Urothelium cell line (cell line): ENCODE results near the gene KIF17.

Experiments used
- DNase-seq: peaks from one replicate; pipeline ENCODE4 v3.0.0; 2011; ENCODE audit warnings: low spot score, mixed read lengths
- FAIRE-seq: peaks from 2 replicates; lab custom pipeline; 2011; peaks lifted over from hg19 to GRCh38; lab: Jason Lieb, UNC

KIF17 gene

DNA sequence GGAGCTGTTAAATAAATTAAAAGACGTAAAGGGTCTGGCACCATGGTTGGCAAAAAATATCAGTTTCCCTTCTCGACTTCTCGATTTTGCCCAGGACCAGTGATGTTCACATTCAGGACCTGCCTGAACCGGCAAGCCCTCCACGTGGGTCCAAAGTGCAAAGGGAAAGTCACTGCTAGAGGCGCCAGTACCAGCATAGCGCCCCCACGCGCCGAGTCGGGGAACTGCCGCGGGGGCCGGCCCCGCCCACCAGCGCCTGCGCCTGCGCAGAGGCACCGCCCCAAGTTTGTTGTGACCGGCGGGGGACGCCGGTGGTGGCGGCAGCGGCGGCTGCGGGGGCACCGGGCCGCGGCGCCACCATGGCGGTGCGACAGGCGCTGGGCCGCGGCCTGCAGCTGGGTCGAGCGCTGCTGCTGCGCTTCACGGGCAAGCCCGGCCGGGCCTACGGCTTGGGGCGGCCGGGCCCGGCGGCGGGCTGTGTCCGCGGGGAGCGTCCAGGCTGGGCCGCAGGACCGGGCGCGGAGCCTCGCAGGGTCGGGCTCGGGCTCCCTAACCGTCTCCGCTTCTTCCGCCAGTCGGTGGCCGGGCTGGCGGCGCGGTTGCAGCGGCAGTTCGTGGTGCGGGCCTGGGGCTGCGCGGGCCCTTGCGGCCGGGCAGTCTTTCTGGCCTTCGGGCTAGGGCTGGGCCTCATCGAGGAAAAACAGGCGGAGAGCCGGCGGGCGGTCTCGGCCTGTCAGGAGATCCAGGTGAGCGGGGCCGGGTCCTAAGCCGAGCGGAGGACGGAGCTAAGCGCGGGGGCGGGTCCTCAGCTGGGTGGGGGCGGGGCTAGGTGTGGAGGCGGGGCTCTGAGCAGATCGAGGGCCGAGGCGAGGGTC lies 84.4 kb downstream of the KIF17 start, which contains the start of gene PINK1:
Gene PINK1, plus strand, starts transcription at position 269 of the 875 bp plus-strand sequence. Its CDS starts 91 bp downstream, at position 360.
- FAIRE-seq: no peak
- peak; percentile 86 for DNase-seq

DNA sequence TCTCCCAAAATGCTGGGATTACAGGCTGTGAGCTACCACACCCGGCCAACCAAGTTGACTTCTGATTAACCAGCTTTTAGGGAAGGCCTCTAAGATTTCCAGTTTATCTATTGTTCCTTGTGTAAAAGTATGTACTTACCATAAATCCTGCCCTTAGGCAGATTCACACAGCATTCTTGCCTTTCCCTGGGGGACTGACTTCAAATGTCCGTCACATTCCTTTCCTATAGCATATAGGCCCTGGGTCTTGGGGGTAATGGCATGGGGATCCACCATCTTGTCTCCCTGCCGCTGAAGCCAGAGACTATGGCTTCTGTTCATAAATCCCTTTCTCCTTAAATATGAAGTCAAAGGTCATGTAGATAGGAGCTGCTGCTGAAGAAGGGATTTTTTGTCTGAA lies 85.4 kb downstream of the KIF17 start:
- FAIRE-seq (no peak), DNase-seq (no peak)

DNA sequence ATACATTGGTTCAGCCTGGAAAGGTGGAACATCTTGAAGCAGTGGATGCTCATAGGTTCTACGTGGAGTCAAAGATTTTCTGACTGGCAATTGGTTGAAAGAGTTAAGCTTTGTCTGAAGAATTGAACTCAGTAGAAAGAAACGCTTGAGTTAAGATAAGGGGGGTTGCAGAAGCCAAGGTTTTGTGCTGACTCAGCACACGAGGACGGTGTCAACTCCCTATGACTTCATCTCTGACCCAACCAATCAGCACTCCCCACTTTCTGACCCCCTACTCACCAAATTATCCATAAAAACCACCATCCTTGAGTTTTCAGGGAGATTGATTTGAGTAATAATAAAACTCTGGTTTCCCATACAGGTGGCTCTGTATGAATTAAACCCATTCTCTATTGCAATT lies 87.1 kb downstream of the KIF17 start:
- no peak for FAIRE-seq

DNA sequence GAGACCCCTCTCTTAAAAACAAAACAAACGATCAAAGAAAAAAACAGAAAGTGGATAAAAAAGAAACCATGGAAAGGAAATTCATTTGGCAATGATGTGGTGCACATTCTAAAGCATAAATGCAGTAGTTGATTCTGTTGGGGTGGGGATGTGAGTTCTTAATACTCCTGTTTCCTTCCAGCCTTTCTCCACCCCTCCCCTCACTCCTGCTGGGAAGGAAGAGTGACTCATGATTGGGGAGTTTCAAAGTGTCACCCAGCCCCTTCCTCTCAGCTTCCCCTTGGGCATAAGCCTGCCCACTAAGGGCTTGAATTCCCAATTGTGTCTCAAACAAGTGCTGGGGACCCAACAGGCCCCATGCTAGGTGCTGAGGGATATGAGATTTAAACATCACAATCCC lies 91.3 kb downstream of the KIF17 start:
- no peak for FAIRE-seq

More for the DNA sequence above, 87.1 kb downstream of the KIF17 start:
- DNase-seq: no peak

DNA sequence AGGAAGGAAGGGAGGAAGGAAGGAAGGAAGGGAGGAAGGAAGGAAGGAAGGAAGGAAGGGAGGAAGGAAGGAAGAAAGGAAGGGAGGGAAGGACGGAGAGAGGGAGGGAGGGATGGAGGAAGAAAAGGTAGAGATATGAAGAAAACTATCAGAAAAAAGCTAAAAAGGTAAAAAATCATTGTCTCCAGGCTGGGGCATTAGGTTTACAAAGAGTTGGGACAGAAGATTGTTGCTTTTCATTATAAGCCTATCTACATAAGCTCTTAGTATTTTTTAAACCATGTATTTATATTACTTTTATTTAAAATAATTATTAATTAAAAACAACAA lies 91.7 kb downstream of the KIF17 start:
- DNase-seq: no peak
- FAIRE-seq: no peak

More for the DNA sequence above, 91.3 kb downstream of the KIF17 start:
- DNase-seq: no peak

DNA sequence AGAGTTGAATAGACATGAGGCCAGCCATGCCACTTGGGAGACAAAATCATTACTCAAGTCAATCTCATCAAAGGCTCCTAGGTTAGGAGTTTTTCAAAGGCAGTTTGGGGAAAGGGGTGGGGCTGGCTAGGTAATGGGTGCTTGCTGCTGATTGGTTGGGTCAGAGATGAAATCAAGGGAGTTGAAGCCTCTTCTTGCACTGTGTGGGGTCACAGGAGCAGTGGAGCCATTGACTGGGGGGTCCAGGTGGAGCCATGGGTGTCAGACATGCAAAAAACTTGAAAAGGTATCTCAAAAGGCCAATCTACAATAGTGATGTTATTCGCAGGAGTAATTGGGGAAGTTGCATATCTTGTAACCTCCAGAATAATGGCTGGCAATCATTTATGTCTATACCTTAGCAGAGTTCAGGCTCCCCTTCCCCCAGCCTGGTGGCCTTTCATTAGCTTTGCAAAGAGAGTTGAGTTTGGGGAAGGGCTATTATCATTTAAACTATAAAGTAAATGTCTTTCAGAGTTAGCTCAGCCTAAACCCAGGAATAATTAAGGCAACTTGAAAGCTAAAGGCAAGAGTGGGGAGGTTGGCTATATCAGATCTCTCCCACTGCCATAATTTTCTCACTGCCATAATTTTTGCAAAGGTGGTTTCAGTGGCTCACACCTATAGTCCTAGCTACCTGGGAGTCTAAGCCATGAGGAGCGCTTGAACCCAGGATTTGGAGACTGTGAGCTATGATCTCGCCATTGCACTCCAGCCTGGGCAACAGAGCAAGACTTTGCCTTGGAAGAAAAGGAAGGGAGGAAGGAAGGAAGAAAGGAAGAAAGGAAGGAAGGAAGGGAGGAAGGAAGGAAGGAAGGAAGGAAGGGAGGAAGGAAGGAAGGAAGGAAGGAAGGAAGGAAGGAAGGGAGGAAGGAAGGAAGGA lies 92.4 kb downstream of the KIF17 start:
- no peak for FAIRE-seq

DNA sequence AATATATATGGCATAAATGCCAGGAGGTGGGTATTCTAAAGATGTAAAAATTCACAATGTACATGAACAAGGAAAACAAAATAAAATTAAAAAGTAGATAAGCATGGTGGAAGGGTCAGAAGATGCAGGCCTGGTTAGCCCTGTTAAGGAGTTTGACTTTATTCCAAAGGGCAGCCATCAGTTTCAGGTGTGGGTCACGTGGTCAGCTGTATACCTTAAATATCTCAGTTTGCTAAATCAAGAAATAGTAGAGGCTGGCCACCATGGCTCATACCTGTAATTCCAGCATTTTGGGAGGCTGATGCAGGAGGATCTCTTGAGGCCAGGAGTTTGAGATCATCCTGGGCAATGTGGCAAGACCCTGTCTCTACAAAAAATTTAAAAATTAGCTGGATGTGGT lies 93.1 kb downstream of the KIF17 start:
- FAIRE-seq: no peak

More for the DNA sequence above, 92.4 kb downstream of the KIF17 start:
- DNase-seq: no peak

DNA sequence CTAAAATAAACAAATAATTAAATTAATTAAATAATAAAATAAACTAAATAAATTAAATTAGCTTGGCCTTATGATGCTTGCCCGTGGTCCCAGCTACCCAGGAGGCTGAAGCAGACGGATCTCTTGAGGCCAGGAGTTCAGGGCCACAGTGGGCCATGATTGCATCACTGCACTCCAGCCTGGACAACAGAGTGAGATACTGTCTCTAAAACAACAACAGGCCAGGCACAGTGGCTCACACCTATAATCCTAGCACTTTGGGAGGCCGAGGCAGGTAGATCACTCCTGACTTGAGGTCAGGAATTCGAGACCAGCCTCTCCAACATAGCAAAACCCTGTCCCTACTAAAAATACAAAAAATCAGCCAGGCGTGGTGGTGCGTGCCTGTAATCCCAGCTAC lies 96.8 kb downstream of the KIF17 start:
- FAIRE-seq (no peak), DNase-seq (no peak)

More for the DNA sequence above, 93.1 kb downstream of the KIF17 start:
- no peak for DNase-seq

DNA sequence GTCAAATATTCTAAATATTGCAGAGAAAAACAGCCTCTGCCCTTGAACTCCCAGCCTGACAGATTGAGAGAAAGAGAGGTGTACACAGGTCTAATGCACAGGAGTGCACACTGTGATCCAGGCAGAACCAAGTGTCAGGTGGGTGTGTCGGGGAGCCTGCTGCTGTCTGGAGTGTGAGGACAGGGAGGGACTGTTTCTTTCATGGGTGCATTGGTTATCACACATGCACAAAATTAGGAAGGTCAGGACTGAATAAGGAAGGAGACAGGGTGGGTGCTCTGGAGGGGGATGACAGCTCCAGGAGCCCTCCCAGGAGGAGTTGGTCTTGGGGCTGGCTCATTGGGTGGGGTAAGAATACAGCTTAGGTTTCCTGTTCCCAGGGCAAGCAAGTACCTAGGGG lies 97.8 kb downstream of the KIF17 start:
- FAIRE-seq: no peak

DNA sequence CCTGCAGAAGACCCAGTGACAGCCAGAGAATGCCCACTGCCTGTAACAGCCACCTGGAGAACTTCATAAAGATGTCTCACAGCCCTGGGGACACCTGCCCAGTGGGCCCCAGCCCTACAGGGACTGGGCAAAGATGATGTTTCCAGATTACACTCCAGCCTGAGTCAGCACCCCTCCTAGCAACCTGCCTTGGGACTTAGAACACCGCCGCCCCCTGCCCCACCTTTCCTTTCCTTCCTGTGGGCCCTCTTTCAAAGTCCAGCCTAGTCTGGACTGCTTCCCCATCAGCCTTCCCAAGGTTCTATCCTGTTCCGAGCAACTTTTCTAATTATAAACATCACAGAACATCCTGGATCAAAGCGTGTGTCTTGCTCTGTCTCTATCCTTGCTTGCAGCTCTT lies 99.3 kb downstream of the KIF17 start:
- DNase-seq (no peak), FAIRE-seq (no peak)

More for the DNA sequence above, 97.8 kb downstream of the KIF17 start:
- no peak for DNase-seq

DNA sequence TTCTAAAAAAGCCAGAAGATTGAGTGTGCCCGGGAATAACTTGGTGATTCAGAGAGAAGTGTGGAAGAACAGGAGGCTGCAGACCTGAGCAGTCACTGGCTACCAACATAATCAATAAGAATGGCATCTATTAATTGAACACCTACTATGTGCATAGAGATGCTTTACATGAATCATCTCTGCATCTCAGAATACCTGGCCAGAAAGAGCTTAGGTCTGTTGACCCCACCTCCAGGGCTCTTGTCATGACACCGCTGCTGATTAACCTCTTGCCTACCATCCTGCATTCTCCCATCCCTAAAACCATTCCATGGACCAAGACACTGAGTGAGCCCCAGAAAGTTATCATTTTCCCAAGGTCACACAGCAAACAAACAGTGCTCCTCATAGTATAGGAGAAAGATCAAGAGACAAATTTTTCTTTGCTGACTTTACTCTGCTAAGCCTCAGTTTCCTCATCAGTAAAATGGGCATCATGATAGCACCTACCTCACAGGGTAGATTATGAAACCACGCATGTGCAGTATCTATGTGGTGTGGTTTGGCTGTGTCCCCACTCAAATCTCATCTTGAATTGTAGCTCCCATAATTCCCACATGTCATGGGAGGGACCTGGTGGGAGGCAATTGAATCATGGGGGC lies 100.8 kb downstream of the KIF17 start:
- FAIRE-seq (no peak), DNase-seq (no peak)

DNA sequence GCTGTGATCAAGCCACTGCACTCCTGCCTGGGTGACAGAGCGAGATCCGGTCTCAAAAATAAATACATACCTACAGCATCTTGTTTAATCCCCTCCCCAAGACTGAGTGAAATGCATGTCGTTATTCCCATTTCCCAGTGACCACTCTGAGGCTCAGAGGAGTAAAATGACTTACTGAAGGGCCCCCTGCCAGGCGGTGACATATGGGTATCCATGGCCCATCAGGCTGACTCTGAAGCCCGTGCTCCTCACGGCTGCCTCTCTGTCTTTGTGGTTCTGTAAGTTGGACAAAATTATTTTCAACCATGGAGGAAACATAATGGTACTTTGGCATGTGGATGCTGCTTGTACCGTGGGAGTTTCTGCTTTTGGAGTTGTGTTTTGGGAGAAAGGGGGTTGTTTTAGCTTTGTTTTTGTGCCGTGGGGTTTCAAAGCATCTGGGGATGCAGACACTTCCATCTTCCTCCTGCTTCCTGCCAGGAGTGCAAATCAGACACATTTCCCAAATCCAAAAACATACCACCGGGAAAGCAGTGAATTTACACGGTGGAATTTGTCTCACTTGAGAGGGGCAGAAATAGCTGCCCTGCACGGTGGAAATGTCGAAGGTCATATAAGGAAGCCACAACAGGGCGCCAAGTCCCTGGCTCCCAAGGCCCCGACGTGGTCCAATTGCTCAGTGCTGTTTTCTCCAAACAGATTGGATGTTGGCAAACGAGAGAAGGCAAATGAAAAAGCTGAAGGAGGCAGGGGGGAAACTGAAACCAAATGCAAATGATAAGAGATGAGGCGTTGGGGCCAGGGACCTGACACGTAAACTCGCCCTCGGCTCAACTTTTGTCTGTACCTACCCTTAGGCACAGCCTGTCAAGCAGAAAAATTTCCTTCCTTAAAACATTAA lies 101.6 kb downstream of the KIF17 start:
- FAIRE-seq (no peak), DNase-seq (no peak)

DNA sequence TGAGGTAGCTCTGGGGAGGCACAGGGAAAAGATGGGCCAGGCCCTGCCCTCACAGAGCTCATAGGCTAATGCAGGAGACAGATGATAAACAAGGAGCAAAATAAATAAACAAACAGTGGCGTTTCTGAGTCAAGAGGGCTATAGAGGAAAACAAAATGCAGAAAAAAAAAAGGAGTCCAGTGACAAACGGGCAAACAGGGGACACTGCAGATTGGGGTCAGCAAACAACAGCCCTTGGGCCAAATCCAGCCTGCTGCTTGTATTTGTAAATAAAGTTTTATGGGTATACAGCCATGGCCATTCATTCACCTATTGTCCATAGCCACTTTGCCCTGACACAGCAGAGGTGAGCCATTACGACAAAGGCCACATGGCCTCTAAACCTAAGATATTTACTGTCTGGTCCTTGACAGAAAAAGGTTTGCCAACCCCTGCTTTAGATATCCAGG lies 103.7 kb downstream of the KIF17 start:
- no peak for FAIRE-seq
- no peak for DNase-seq
